ENCODE data around the gene COG4.
"Not testable (repeated sequence)": the region's sequence is repeated elsewhere in the genome, so short reads cannot be mapped to it uniquely, and the experiment has no call there.

COG4 gene

DNA sequence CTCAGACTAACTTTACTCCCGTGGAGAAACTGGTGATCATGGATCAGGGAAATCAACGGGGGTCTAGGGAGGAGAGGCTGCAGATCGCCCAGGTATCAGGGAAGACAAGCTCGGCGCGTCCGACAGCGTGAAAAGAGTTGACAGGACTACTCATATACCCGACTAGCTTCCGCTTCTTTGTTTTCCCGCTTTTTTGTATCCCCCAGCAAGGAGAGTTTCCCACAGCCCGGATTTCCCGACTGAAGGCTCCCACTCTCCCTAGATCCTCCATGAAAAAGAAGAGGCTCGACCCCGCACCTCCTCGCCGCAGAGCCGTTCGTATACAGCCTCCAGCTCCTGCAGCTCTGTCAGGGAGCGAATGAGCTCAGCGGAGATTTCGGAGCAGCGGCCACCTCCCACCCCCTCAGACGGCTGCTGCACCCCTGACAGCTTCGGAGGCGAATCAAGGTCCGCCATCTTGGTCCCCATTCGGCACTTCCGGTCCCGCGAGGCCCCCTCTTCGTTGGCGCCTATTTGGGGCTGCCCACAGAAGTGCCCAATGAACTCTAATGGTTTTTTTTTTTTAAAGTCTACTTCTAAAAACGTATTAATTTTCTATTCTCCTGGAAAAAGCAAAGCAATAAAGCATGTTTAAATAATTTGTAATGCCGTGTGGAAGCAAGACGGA is at the start of gene COG4:
TSS of gene COG4 (minus strand) at position 479 of the 667 bp plus-strand sequence. CDS start at position 468, 11 bp downstream.
- DNase-seq = peak; percentile 94

DNA sequence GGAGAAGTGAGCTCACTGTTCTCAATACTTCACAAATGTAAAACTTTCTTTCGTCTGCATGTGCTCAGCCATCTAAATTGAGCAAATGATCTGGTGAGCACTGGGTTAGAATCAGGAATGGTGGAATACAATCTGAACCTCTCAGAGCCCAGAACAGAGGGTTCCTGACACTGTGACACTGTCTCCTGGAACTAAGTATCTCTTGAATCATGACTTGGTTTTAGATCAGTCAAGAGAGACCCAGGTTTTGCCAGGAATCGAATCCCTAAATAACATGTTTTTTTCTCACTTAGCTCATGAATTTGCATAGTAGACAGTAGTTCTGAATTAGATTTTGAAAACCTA is 49.5 kb upstream of the COG4 start:
- no peak for DNase-seq

DNA sequence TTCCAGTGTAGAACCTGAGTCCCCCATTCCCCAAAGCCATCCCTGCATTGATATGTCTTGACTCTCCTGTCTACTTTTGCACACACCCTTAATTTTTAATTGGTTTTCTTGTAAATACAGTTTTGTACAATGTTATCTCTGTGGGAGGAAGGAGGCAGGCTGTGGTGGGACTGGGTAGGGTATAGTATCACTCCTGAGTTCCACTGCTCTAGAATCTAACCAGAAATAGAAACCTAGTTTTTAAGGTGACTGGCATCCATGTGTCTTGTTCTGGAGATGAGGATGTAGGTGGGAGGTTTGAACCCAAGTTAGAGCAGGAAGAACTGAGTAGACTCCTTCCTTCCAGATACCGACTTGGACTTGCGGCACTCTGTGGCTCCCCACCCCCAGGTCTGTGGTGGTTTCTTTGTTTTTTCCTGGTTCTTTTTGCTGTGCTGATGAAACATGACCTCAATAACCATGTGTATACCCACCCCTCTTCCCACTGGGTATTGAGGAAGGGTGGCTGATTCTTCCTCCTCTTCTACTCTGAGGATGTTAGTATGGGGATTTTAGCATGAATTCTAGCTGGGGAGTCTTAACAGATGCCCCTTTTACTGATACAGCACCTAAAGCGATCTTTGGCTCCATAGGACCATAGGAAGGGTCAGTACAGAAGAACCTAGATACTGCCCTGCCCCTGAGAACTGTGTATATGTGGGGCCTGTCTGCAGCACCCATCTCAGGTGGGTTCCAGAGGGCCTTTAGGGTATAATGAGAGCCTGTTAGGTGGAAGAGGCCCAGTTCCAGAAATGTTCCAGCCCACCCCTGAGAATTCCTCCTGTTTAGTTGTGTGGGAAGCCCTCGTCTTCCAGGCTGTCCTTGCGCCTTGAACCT is 48.9 kb upstream of the COG4 start:
- no peak for DNase-seq

DNA sequence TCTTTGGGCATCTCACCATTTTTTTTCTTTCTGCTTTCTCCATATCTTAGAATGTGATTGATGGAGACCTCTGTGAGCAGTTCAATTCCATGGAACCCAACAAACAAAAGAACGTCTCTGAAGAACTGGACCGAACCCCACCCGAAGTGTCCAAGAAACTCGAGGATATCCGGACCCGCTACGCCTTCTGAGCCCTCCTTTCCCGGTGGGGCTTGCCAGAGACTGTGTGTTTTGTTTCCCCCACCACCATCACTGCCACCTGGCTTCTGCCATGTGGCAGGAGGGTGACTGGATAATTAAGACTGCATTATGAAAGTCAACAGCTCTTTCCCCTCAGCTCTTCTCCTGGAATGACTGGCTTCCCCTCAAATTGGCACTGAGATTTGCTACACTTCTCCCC is 48.3 kb upstream of the COG4 start:
- no peak for DNase-seq

DNA sequence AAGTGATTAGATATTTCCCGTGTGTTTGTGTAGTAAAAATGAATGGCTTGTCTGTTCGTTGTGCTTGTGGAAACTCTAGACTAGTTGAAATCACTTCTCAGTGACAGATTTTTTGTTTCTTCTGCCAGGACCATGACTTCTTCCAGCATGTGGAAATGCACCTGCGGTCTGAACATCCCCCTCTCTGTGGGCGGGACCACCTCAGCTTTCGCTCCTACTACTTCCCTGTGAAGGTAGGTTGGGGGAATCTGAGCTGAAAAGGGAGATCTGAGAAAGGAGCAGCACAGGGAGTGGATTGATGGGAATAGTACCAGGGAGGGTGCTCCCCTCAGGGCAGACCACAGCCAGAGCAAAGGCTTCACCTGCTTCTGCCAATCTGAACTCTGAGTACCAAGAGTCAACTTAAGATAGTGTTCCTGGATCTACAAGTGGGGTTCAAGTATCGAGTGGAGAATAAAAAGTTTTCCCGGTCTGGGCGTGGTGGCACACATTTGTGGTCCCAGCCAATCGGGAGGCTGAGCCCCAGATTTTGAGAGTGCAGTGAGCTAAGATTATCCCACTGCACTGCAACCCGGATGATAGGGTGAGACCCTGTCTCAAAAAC is 47.7 kb upstream of the COG4 start:
- no peak for DNase-seq

DNA sequence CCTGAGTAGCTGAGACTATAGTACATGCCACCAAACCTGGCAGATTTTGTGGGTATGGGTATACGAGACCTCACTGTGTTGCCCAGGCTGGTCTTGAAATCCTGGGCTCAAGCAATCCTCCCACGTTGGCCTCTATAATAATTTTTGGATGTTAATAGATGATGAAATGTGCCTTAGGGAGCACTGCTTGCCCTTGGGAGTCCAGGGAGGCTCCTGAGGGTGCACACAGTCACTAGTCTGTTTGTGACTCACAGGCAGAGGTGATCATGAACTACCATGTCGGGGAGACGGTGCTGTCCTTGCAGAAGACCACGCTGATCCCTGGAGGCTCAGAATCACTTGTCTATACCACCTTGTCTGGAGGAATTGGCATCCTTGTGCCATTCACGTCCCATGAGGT is 46.4 kb upstream of the COG4 start:
- no peak for DNase-seq

DNA sequence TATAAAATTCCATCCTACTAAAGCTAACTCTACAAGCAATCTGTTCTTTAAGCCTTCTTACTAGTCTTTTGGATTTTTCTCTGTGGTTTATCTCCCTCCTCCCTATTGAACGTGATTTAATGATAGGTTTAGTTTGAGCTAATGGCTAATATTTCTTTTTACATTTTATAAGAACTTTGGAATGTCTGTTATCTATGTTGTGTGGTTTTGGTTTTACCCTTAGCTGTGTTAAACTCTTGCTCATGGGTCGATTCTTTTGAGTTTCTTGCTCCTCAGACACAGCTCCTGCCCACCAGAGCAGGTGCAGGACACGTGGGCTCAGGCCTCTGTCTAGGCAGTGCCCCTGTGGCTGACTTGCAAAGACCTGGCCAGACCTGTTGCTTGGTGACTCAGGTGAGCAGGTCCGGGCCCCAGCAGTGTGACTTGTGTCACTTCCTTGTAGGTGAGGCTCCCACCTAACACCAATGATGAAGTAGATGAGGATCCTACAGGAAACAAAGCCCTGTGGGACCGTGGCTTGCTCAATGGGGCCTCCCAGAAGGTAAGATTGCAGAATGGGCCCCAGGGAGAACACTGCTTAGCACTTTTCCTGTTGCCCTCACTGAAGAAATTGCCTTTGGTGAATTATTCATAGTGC is 45.4 kb upstream of the COG4 start:
- DNase-seq = no peak

DNA sequence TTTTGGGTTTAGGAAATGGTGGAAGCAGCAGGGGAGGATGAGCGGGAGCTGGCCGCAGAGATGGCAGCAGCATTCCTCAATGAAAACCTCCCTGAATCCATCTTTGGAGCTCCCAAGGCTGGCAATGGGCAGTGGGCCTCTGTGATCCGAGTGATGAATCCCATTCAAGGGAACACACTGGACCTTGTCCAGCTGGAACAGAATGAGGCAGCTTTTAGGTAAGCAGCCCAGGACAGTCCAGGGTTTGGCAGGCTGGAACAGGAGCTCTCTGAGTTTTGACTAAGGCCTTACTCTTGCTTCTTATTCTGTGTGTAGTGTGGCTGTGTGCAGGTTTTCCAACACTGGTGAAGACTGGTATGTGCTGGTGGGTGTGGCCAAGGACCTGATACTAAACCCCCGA is 41.7 kb upstream of the COG4 start:
- DNase-seq = no peak

DNA sequence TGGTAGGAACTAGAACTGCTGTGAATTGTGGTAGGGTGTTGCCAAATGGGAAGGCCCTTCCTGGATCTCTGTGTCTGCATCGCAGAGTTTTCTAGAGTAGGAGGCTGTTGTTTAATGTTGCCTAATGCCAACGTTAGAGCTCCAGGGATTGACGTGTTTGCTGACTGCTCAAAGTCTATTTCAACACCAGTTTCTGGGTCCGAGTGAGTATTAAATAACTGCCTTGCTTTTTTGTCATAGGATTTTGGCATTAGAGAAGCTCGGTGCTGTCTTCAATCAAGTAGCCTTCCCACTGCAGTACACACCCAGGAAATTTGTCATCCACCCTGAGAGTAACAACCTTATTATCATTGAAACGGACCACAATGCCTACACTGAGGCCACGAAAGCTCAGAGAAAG is 40.3 kb upstream of the COG4 start:
- no peak for DNase-seq

DNA sequence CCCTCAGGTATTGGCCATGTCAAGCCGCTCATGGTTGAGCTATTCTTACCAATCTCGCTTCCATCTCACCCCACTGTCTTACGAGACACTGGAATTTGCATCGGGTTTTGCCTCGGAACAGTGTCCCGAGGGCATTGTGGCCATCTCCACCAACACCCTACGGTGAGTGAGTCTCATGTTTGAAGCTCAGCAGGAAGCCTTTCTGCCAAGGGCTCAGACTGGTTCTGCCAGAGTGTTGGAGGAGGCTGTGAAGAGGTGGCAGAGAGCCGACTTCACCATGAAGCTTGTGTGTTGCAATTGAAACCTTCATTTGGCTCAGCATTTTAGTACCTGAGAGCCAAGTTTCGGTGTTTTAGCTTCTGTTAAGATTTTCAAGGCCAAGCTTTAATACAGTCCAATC is 38.3 kb upstream of the COG4 start:
- no peak for DNase-seq

DNA sequence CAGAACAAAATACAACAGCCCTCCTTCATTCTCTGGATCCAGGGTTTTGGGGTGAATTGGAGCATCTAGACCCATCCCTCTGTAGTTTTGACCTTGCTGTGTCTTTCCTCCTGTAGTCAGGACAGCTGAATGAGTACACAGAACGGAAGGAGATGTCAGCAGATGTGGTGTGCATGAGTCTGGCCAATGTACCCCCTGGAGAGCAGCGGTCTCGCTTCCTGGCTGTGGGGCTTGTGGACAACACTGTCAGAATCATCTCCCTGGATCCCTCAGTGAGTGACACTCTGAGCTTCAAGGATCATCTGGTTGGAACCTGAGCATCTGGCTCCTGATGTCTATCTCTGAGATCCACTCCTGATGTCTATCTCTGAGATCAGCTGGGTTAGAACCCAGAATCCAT is 32.7 kb upstream of the COG4 start:
- DNase-seq = no peak

DNA sequence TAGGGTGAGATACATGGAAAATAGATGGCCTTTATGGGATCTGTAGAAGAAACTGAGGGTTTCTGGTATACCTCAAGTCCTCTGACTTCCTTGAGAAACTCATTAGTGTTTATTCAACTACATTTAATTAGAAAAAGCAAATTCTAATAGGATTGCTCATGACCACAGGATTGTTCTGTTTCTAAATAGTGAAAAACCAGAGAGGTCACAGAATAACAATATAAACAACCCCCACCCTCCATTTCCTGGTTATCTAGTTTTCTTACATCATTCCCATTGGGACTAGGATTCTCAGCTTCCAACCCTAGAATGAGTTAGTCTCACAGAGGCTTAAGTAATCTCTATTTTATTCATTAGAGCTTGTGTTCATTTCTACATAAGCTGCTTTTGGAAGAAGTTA is 30.3 kb upstream of the COG4 start:
- no peak for DNase-seq

DNA sequence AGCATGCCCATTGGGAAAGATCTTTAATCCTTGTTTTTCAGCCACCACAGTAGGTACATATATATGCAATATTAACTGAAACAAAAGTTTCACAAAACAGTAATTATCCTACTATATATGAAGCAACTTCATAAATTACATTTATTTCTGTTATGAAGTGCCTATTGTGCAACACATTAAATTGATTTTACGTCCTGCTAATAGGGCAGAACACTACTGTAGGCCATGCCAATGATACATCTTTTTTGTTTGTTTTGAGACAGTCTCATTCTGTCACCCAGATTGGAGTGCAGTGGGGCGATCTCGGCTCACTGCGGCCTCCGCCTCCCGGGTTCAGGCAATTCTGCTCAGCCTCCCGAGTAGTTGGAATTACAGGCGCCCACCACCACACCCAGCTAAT is 29.3 kb upstream of the COG4 start:
- no peak for DNase-seq

DNA sequence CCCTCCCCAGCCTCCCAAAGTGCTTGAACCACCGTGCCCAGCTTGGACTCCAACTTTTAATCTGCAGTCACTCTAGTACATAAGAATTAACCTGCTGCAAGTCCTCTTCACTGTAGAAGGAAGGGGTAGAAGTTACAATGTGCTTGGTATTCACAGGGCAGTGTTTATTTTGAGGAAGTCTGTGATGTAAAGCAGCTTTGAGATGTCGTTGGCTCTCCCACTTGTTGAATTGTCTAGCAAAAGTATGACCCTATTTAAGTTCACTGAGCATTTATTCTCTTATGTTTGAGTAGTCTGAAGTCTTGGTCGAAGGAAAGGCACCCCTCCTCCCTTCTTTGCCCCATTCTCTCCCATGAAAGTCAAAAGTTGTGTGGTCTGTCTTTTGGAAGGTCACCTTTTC is 28.4 kb upstream of the COG4 start:
- no peak for DNase-seq

DNA sequence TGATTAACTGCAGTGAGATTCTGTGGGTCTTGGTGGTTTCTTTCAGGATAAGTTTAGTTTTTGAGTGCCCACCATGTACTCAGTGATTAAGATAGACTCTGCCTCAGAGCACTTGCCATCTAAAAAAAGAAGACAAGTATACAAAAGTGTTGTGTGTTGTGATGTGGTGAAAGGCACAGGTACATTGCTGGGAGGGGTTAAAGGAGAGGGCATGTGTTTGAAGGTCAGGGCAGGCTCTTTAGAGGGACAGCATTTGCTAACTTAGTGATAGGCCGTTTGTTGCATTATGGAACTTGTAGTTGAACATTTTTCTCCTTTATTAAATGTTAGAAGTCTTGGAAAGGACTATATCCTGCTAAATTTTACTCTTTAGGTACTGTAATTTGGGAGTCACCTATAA is 26.7 kb upstream of the COG4 start:
- no peak for DNase-seq

DNA sequence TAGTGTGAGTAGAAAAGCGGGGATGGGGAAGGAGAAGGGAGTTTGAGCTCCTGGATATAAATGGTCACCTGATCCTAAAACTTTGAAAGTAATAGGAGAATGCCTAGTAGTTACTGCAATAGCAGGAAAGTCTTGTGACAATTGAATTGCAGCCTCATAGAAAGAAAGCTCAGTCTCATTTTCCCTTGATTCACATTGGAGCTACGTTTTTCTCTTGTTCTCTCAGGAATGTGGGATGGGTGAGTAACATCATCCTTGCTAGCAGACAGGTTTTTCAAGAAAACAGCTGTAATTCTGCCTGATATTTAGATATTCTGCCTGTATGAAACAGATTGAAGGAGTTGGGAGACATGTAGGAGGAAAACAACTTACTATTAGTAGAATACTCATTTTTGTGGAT is 25.6 kb upstream of the COG4 start:
- no peak for DNase-seq

DNA sequence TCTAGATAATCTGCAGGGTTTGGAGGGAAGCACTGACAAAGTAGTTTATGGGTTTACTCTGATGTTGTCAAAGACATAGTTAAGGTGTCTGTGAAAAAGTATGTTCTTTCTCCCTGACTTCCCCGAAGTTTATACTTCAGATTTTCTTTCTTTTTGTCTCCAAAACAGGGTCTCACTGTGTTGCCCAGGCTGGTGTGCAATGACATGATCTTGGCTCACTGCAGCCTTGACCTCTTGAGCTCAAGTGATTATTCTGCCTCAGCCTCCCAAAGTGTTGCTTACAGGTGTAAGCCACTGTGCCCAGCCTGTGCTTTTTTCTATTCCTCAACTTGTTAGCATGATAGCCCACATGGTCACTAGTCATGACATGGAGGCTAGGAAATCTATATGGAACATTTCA is 21.2 kb upstream of the COG4 start:
- no peak for DNase-seq

DNA sequence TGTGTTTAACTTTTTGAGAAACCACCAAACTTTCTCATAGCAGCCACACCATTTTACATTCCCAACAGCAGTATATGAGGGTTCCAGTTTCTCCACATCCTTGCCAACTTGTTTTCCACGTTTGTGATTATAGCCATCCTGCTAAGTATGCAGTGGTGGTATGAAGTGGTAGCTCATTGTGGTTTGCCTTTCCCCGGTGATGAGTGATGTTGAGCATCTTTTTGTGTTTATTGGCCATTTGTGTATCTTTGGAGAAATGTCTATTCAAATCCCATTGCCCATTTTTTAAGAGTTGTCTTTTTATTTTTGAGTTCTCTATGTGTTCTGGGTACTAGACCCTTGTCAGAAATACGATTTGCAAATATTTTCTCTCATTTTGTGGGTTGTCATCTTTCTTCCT is 17.6 kb upstream of the COG4 start:
- DNase-seq = no peak

DNA sequence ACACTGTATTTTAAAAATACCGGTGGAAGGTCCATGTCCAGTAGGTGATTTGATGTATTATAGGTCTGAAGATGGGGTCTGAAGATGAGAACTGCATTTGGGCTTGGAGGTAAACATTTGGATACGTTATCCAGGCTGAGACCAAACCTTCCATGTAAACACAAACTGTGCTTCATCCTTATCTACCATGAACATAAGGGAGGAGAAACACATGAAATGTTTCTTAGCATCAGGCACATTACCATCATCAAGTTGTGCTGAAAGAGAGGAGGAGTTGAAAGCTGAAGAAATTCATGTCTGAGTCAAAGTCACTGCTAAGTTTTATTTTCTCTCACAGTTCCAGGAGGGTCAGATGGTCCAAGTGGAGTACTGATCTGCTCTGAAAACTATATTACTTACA is 11.6 kb upstream of the COG4 start:
- DNase-seq = no peak

DNA sequence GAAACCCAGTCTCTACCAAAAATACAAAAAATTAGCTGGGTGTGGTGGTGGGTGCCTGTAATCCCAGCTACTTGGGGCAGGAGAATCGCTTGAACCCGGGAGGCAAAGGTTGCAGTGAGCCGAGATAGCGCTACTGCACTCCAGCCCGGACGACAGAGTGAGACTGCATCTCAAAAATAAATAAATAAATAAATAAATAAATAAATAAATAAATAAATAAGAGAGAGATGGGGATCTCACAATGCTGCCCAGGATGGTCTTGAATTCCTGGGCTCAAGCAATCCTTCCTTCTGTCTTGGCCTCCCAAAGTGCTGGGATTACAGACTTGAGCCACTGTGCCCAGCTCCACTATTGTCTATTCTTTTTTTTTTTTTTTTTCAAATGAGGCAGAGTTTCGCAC is 6.6 kb upstream of the COG4 start:
- DNase-seq = not testable (repeated sequence)

DNA sequence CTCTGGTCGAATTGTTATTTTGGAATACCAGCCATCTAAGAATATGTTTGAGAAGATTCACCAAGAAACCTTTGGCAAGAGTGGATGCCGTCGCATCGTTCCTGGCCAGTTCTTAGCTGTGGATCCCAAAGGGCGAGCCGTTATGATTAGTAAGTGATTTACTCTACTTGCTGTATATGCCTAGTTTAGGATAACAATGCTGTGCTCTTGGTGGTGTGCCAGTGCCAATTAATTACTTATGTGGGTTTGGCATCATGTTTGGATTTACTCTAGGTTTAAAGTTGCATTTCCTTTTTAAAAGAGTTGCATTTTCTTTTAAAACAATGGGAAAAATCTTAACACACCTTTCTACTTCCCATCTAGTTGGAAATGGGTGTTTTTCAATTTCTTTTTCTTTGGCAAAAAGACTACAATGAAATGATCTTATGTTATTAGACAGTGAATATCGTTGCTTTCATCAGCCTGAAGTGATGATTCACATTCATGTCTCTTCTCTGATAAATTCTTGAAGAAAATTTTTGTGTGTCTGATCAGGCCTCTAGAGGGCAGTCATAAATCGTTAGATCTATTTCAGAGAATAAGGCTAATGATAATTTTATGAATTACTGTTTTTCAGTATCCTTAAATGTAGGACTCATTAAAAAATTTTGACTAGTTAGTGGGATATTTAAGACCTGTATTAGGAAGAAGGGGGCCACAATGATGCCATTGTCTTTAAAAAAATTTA is 5.9 kb upstream of the COG4 start:
- peak; percentile 42 for DNase-seq

DNA sequence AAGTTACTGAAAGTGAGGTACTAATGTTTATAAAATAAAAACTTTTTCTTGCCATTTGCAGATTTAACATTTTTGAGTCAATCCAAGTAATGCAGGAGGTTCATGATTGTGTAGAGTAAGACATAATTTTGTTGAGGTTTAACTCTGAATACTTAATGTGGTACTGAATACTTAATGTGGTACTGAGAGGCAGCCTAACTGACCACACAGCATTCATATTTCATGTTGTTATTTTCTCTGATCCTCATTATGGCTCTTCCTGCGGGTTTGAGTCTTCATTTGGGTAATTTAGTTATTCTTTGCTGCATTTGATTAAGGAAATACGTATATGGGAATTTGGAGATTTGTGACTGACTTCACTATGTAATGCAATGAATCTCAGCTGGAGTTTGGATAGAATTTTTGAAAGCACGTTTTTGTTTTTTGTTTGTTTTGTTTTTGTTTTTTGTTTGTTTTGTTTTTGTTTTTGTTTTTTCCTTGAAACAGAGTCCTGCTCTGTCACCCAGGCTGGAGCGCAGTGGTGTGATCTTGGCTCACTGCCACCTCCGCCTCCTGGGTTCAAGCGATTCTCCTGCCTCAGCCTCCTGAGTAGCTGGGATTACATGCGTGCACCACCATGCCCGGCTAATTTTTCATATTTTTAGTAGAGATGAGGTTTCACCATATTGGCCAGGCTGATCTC is 4.1 kb upstream of the COG4 start:
- DNase-seq = no peak

DNA sequence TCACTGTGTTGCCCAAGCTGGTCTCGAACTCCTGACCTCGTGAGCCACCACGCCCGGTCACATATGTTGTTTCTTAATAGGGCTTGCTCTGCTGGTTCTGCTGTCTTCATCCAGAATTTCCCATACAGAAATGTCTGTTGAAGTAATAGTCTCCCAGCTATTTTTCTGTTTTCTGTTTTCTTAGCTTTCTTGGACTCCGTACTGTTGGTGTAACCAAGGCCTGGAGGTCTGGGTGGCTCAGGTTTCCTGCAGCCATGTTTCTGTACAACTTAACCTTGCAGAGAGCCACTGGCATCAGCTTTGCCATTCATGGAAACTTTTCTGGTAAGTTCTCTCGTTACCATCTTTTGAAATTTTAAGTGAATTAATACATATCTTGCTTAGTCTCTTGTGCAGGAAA is 3.0 kb upstream of the COG4 start:
- no peak for DNase-seq
